Lung microvascular endothelial cell (primary cell): ENCODE results near the gene RBBP5. TPM values are rescaled to one million over a fixed set of nuclear protein-coding genes. Genes with fewer than 3 reads are reported as not detected.

Source experiments
- DNase-seq, 2 donors: peaks; one replicate each; pipeline versions ENCODE4 v3.0.0 to v3.0.0-alpha.2; 2010; ENCODE audit warnings: low read depth in 2 of 2
- total RNA-seq: library from RNA; depleted of rRNA; stranded (reverse); fragments of >200 nt; gene quantifications from 2 replicates; pipeline ENCODE4 v1.2.1, GENCODE V29; 2014

The RBBP5 gene
- total RNA-seq, 1 donor from 2014 or later, result 16.3 TPM

GRCh38 chr1:205058853-205059252, 62.9 kb downstream of the RBBP5 start:
- no peak for DNase-seq

GRCh38 chr1:205057808-205058575, 63.8 kb downstream of the RBBP5 start:
- DNase-seq, result no peak

- no peak for DNase-seq
Measured at GRCh38 chr1:205056956-205057568, 64.7 kb downstream of the RBBP5 start.

GRCh38 chr1:205056188-205056611, 65.6 kb downstream of the RBBP5 start:
- no peak for DNase-seq

GRCh38 chr1:205054013-205054412, 67.8 kb downstream of the RBBP5 start:
- no peak for DNase-seq

GRCh38 chr1:205053296-205053695, 68.5 kb downstream of the RBBP5 start:
- no peak for DNase-seq

GRCh38 chr1:205052690-205053089, 69.1 kb downstream of the RBBP5 start:
- DNase-seq, result no peak

- DNase-seq, result no peak
Measured at GRCh38 chr1:205049479-205049878, 72.3 kb downstream of the RBBP5 start.

- DNase-seq, result no peak
Measured at GRCh38 chr1:205048382-205048781, 73.4 kb downstream of the RBBP5 start.

GRCh38 chr1:205047764-205048231, 74.0 kb downstream of the RBBP5 start:
- DNase-seq, result no peak

- no peak for DNase-seq
Measured at GRCh38 chr1:205046870-205047269, 74.9 kb downstream of the RBBP5 start.

GRCh38 chr1:205045146-205045545, 76.6 kb downstream of the RBBP5 start:
- DNase-seq, result no peak

GRCh38 chr1:205044741-205045140, 77.0 kb downstream of the RBBP5 start:
- DNase-seq, result no peak

GRCh38 chr1:205043866-205044265, 77.9 kb downstream of the RBBP5 start:
- no peak for DNase-seq

GRCh38 chr1:205042911-205043806, 78.6 kb downstream of the RBBP5 start, which contains the start of gene CNTN2:
CNTN2 (plus strand) TSS chr1:205043212; CDS start chr1:205053186, 9,974 bp downstream.
- no peak for DNase-seq

- no peak for DNase-seq
Measured at GRCh38 chr1:205041998-205042910, 79.5 kb downstream of the RBBP5 start.

- DNase-seq, result no peak
Measured at GRCh38 chr1:205041001-205041715, 80.6 kb downstream of the RBBP5 start.

GRCh38 chr1:205038132-205038786, 83.5 kb downstream of the RBBP5 start:
- DNase-seq, result no peak

- no peak for DNase-seq
Measured at GRCh38 chr1:205037539-205037938, 84.2 kb downstream of the RBBP5 start.
